KOPT-K1 (cell line): ENCODE measurements around the gene C3.
A peak's percentile ranks its signal among the peaks of the same experiment; 100 is the strongest.
"Not testable (repeated sequence)": the region's sequence is repeated elsewhere in the genome, so short reads cannot be mapped to it uniquely, and the experiment has no call there.

ENCODE experiments used
- H3K27ac ChIP-seq: fragments of 200-600 bp; sonication (generic); 2 replicates; pipeline ENCODE4 v1.5.1; 2016; ENCODE audit warnings: antibody characterized with exemption, mild to moderate bottlenecking, low read depth, low read length; ENCODE audit not compliant: poor library complexity, severe bottlenecking
- H3K36me3 ChIP-seq: fragments of 200-600 bp; sonication (generic); 2 replicates; pipeline ENCODE4 v1.5.1; 2017; ENCODE audit warnings: antibody characterized with exemption, mild to moderate bottlenecking, low read length, moderate library complexity; ENCODE audit not compliant: insufficient read depth
- H3K9me3 ChIP-seq: fragments of 200-600 bp; sonication (generic); 2 replicates; pipeline ENCODE4 v1.5.1; 2017; ENCODE audit warnings: antibody characterized with exemption, low read length, mild to moderate bottlenecking; ENCODE audit not compliant: insufficient read depth, poor library complexity, severe bottlenecking

The C3 gene

DNA sequence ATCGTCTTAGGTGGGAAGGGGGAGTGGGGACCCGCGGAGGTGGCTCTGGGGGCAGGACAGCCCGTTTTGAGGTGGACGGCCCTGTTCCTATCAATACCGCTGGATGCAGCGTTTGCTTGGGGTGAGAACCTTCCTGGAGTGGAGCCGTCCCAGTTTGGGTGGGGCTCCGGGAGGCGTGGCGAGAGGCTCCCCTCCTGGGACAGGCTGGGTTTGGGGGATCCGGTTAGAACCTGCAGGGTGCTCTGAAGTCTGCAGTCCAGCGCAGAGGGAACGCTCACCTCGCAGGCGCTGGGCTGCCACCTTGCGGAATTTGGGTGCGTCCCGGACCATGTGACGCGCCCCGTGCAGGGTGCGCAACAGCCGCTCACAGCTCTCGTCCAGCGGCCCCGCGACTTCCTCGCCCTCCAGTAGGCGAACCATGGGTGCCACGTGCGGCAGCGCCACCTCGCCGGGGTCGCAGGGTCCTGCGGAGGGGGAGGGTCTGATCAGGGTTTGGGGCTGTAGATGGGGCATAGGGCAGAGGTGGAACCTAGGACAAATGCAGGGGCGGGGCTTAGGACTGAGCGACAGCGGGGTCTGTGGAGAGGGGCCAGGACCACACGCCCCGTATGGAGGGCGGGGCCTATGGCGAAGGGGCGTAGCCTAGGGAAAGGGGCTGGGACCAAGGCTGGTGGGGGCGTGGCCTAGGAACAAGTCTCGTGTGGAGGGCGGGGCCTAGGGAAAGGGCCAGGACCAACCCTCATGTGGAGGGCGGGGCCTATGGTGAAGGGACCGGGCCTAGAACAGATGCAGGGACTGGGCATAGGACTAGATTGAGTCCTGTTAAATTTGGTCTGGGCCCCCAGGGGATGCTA is 33.0 kb upstream of the C3 start:
- no peak overlapping the region for H3K27ac ChIP-seq
- no peaks in the 10 kb centered on the region for H3K9me3 ChIP-seq
- H3K36me3 ChIP-seq: no peaks in the 10 kb centered on the region; the same call in 1 of the 2 replicates

DNA sequence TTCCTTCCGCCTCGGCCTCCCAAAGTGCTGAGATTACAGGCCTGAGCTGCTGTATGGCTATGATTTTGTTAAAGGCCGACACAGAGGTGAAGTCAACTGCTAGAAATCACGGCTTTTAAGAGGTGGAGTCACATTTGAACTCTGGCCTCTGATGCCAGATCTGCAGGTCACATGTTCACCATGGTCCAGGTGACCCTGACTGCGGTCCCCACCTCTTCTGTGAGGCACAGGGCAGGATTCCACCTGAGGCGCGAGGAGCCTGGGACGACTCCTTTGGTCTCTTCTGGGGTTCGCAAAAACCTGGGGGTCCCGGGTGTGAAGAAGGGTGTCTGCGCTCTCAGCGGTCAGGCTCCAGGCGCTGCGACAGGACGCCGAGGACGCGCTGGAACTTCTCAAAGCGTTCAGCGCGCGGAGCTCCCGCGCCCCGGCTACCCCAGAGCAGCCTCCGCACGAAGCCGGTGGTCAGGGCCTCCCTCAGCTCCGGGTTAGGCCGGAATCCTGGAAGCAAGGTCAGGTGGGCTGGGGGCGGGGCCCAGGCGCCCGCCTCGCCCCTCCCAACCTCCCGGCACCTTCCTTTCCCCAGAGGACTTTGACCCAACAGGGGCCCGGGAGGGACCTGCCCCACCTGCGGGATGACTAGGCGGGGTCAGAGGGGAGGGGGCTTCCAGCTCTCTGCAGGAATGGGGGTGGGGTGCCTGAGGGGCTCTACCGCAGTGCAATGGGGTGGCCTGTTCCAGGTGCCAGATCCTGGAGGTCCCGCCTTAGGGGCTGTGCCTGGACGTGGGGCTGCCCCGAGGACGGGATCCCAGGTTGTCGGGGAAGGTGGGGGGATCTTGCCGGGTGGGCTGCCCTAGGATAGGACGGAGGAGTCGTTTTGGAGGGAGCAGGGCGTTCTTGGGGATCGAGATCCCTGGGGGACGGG is 32.1 kb upstream of the C3 start:
- H3K27ac ChIP-seq: no peak overlapping the region
- no peaks in the 10 kb centered on the region for H3K9me3 ChIP-seq
- H3K36me3 ChIP-seq: no peaks in the 10 kb centered on the region; the same call in 1 of the 2 replicates

DNA sequence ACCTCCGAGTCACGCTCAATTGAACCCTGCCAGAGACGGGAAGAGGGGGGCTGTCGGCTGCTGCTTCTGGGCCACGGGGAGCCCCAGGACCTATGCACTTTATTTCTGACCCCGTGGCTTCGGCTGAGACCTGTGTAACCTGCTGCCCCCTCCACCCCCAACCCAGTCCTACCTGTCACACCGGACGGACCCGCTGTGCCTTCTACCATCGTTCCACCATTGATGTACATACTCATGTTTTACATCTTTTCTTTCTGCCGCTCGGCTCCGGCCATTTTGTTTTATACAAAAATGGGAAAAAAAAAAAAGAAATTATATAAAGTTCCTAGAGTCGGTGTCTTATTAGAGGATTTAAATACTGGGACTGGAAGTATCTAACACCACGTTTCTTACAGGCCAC is 30.7 kb upstream of the C3 start:
- Histone ChIP-seq H3K36me3 (no peaks in the 10 kb centered on the region; the same call in 1 of the 2 replicates), H3K9me3 (no peaks in the 10 kb centered on the region), H3K27ac (no peak overlapping the region)

DNA sequence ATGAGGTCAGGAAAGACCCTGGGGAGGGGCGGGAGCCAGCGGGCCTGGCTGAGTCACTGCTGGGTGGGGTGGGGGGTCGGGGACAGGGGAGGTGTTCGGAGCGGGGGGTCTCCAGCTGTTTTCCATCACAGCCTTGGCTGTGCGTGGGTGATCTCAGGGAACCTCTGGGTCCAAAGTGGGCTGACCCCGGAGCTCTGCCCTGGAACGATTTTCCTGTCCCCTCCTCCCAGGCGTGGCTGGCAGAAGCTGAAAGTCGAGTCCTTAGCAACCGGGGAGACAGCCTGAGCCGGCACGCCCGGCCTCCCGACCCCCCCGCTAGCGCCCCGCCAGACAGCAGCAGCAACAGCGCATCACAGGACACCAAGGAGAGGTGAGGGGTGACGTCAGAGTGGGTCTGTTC is 29.6 kb upstream of the C3 start:
- H3K27ac ChIP-seq: no peak overlapping the region
- H3K9me3 ChIP-seq: no peaks in the 10 kb centered on the region
- no peaks in the 10 kb centered on the region; the same call in 1 of the 2 replicates for H3K36me3 ChIP-seq

DNA sequence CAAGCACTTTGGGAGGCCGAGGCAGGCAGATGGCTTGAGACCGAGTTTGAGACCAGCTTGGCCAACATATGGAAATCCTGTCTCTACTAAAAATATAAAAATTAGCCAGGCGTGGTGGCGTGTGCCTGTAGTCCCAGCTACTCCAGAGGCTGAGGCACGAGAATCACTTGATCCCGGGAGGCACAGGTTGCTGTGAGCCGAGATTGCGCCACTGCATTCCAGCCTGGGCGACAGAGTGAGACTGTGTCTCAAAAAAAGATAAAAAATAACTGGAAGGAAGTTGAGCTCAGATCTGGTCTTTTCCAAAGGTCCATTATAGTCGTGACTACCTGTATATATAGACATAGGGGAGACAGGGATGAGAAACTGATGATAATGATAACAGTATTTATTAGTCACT is 28.1 kb upstream of the C3 start:
- not testable (repeated sequence) for H3K9me3 ChIP-seq, H3K36me3 ChIP-seq, H3K27ac ChIP-seq

DNA sequence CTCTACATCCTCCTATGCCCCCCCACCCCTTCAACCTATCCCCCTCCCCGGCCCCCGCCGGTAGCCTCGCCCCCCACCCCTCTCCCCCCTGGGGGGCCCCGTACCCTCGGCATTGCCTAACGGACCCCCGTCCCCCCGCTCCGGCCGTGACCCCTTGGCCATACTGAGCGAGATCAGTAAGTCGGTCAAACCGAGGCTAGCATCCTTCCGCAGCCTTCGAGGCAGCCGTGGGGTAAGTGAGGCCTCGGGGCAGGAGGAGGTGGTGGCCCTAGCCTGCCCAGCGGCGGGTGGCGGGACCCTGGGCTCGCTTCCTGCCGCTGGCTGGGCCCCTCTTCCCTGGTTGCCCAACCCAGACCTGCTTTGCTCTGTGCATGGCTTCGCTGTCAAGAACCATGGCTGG is 25.5 kb upstream of the C3 start:
- Histone ChIP-seq H3K36me3 (no peaks in the 10 kb centered on the region; the same call in 1 of the 2 replicates), H3K9me3 (no peaks in the 10 kb centered on the region), H3K27ac (no peak overlapping the region)

DNA sequence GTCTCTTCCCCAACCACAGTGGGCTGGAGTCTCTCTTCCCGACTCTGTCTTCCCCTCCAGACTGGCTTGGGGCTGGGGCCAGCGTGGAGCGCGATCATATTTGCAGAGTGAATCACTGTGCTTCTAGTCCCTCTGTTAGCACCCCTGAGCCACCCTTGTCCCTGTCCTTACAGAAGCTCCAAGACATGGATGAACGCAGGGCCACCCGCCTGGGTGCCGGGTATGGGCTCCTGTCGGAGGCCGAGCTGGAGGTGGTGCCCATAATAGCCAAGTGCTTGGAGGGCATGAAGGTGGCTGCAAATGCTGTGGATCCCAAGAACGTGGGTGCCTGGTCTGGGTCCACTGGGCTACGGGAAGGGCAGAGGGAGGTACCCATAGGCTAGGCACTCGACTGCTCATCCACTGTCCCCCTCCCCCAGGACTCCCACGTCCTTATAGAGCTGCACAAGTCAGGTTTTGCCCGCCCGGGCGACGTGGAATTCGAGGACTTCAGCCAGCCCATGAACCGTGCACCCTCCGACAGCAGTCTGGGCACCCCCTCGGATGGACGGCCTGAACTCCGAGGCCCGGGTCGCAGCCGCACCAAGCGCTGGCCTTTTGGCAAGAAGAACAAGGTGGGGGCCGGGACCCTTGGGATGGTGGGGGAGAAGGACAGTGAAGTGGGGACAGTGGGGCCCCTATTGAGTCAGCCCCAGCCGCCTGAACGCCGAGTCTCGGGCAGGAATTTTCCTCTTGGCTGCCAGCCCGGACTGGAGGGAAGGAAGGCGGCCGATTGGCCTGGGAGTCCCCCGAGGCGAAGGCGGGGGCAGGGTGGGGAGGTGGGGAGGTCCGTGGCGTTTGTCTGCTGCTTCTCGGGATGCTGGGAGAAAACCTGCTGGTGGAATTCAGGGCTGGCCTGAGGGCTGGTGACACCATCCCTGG is 24.2 kb upstream of the C3 start:
- Histone ChIP-seq H3K27ac (no peak overlapping the region), H3K36me3 (no peaks in the 10 kb centered on the region), H3K9me3 (no peaks in the 10 kb centered on the region)

DNA sequence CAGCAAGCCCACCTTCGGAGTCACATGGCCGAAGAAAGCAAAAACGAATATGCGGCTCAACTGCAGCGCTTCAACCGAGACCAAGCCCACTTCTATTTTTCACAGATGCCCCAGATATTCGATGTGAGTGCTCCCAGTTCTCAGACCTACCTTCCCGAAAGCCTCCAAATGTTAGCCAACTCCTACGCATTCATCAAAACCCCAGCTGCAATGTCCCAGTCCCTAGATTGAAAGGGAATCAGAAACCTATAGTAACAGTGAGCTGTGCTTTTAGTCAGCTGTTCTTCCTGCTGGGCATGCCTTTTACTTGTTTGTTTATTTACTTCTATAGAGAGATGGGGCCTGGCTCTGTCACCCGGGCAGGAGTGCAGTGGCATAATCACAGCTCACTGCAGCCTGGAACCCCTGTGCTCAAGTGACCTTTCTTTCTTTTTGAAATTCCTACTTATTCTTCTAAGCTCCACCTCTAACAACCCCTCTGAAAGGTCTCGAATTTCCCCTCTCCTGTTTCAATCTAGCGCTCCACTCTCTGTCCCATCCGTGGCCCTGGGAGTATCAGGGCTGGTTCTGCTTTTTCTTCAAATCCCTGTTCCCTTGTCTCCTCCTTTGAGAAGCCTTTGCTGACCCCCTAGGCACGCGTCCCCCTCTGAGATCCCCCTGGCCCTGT is 23.4 kb upstream of the C3 start:
- Histone ChIP-seq H3K27ac (no peak overlapping the region), H3K9me3 (no peaks in the 10 kb centered on the region), H3K36me3 (no peaks in the 10 kb centered on the region)

DNA sequence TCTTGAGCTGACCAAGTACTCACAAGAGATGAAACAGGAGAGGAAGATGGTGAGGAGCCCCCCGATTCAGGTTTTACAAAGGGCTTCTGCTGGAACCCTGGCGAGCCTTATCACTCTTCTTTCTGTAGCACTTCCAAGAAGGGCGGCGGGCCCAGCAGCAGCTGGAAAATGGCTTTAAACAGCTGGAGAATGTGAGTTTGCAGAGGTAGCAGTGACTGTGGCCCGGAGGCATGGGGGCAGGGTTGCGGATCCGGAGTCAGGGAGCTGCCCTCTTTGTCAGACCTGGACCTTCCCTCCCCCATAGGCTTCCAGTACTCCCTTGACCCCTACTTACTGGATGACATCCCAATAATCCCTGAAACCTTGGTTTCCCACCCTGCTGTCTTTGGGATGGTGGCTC is 22.6 kb upstream of the C3 start:
- no peaks in the 10 kb centered on the region for H3K9me3 ChIP-seq
- no peaks in the 10 kb centered on the region for H3K36me3 ChIP-seq
- no peak overlapping the region for H3K27ac ChIP-seq

DNA sequence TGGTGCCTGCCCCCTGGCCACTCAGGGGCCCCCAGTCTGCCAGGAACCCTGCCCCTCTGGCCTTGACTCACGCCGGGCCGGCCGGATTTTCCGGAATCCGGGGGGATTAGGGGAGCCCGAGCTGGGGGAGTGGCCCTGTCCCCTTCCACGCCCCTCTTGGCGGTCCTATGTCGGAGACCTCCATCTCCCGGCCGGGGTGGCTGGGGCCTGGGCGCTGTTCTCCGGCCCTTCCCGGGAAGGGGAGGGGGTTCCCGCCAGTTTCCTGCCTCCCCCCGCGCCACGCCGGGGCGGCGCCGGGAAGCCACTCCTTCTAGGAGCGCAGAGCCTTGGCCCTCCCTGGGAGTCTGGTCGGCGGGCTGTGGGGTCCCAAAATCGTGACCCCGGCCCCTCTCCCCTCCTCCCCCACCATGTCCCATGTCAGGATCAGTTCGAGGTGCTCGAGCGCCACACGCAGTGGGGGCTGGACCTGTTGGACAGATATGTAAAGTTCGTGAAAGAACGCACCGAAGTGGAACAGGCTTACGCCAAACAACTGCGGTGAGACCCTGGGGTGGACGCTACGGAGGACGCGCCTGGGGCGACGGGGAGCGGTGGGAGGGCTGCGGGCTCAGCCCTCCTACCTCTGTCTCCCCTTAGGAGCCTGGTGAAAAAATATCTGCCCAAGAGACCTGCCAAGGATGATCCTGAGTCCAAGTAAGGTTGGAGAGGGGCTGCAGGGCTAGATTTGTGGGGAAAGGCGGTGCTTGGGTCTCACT is 20.3 kb upstream of the C3 start:
- Histone ChIP-seq H3K36me3 (no peaks in the 10 kb centered on the region), H3K9me3 (no peaks in the 10 kb centered on the region), H3K27ac (no peak overlapping the region)

DNA sequence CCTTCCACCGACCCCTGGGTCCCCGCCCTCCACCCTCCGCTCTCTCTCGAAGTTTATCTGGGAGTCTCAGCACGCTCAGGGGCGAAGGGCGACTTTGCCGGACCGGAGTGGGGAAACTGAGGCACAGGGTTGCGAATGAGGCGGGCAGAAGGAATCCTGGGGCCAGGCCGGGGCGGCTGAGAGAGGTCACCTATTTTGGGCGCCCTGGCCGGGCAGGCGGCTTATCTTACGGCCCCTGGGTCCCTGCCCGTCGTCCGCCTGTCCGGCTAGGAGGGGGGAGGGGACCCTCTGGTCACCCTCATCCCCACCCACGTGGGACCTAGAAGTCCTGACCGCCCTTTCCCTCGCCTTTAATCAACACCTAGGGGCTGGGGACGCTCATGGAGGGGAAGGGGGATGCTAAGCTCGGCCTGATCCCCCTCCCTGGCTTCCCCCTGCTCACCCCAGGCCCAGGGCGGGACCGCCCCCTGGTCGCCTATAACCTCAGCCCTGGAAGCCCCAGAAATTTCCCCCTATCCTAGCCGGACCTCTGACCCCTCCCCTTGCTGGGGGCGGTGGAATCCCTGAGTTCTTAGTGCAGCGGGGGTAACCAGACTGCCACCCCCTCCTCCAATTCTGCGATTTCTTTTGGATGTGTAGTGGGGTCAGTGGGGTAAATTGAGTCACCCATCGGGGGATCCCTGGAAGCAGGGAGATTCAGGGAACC is 19.6 kb upstream of the C3 start:
- no peaks in the 10 kb centered on the region for H3K36me3 ChIP-seq
- H3K27ac ChIP-seq: peak overlapping the region; percentile 39
- no peaks in the 10 kb centered on the region for H3K9me3 ChIP-seq

DNA sequence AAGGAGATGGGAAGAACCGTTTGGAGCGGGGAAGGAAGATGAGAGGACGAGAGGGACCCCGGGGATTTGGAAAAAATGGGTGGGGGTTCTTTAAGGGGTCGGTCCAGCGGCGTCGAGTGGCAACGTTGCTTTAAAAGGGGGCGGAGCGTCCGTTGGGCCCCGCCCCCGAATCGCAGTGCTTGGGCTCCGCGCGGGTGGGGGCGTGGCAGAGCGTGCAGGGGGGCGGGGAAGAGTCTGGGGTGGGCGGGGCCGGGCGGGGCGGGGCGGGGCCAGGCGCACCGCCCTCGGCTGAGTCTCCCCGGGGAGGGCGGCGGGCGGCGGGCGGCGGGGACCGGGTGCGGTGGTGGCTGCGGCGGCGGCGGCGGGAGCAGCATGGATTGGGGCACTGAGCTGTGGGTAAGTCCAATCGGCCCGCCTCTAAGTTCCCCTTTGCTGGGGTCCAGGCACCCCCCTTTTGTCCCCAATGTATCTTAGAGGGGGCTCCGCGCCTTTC is 19.0 kb upstream of the C3 start, which contains the start of gene TRIP10:
TRIP10 (plus strand) TSS at position 291 of the 493 bp plus-strand sequence; CDS start at position 373, 82 bp downstream.
- no peaks in the 10 kb centered on the region for H3K36me3 ChIP-seq
- no peaks in the 10 kb centered on the region for H3K9me3 ChIP-seq
- H3K27ac ChIP-seq: peak within 1 kb of the TSS; percentile 65
